ENCODE measurements around the gene MEGF11. TPM values are rescaled to one million over a fixed set of nuclear protein-coding genes. Genes with fewer than 3 reads are reported as not detected.

Gene MEGF11
- polyA plus RNA-seq, 1 donor: 0.66 TPM

DNA sequence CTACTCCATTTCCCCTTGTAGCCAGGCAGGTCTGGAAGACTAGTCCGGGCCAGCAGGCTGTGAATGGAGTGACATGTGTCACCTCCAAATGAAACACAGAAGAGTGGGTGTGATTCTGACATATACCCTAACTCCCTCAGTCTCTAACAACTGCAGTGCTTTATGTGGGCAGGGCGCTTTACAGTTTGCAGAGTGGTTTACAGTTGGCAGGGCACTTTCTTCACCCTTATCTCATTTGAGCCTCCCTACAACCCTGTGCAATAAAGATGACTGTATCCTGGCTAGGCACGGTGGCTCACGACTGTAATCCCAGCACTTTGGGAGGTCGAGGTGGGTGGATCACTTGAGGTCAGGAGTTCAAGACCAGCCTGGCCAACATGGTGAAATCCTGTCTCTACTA, 208.0 kb downstream of the MEGF11 start:
- no peak for DNase-seq
- Histone ChIP-seq H3K27ac (ENCODE audit: low read length) (no peak overlapping the region), H3K9me3 (ENCODE audit: control insufficient read depth, low read depth, low read length) (no peaks in the 10 kb centered on the region), H3K4me3 (ENCODE audit: low read length) (no peak overlapping the region), H3K27me3 (ENCODE audit: control insufficient read depth, insufficient read depth, low read length) (peaks cover 9% of the 10 kb centered on the region), H3K36me3 (ENCODE audit: control insufficient read depth, insufficient read depth, low read length) (no peaks in the 10 kb centered on the region), H3K4me1 (ENCODE audit: control insufficient read depth, insufficient read depth, low read length) (peaks cover 3% of the 10 kb centered on the region)
- WGBS (ENCODE audit: insufficient coverage, low lambda C conversion rate): no CpG with 5 or more reads among the region's 5 CpGs

- no peak overlapping the region for H3K4me3 ChIP-seq (ENCODE audit: low read length)
- peaks cover 16% of the 10 kb centered on the region for H3K27me3 ChIP-seq (ENCODE audit: control insufficient read depth, insufficient read depth, low read length)
- H3K4me1 ChIP-seq (ENCODE audit: control insufficient read depth, insufficient read depth, low read length): peaks cover 3% of the 10 kb centered on the region
- H3K27ac ChIP-seq (ENCODE audit: low read length): no peak overlapping the region
- no peaks in the 10 kb centered on the region for H3K9me3 ChIP-seq (ENCODE audit: control insufficient read depth, low read depth, low read length)
- H3K36me3 ChIP-seq (ENCODE audit: control insufficient read depth, insufficient read depth, low read length): no peaks in the 10 kb centered on the region
- no CpG with 5 or more reads among the region's 3 CpGs for WGBS (ENCODE audit: insufficient coverage, low lambda C conversion rate)
- no peak for DNase-seq
Observed at GRCh38 chr15:66044837-66045236, 208.7 kb downstream of the MEGF11 start.

GRCh38 chr15:66043264-66043663, 210.3 kb downstream of the MEGF11 start:
- peak; percentile 53 to 80 for DNase-seq
- H3K4me3 ChIP-seq (ENCODE audit: low read length): no peak overlapping the region
- no peaks in the 10 kb centered on the region for H3K9me3 ChIP-seq (ENCODE audit: control insufficient read depth, low read depth, low read length)
- H3K4me1 ChIP-seq (ENCODE audit: control insufficient read depth, insufficient read depth, low read length): peaks cover 3% of the 10 kb centered on the region
- H3K27me3 ChIP-seq (ENCODE audit: control insufficient read depth, insufficient read depth, low read length): peaks cover 28% of the 10 kb centered on the region
- no peak overlapping the region for H3K27ac ChIP-seq (ENCODE audit: low read length)
- H3K36me3 ChIP-seq (ENCODE audit: control insufficient read depth, insufficient read depth, low read length): no peaks in the 10 kb centered on the region
- no CpG with 5 or more reads among the region's 8 CpGs for WGBS (ENCODE audit: insufficient coverage, low lambda C conversion rate)

- Histone ChIP-seq H3K27me3 (ENCODE audit: control insufficient read depth, insufficient read depth, low read length) (peaks cover 32% of the 10 kb centered on the region), H3K36me3 (ENCODE audit: control insufficient read depth, insufficient read depth, low read length) (no peaks in the 10 kb centered on the region), H3K9me3 (ENCODE audit: control insufficient read depth, low read depth, low read length) (no peaks in the 10 kb centered on the region), H3K4me3 (ENCODE audit: low read length) (no peak overlapping the region), H3K27ac (ENCODE audit: low read length) (no peak overlapping the region), H3K4me1 (ENCODE audit: control insufficient read depth, insufficient read depth, low read length) (peaks cover 3% of the 10 kb centered on the region)
- no peak for DNase-seq
- no CpG with 5 or more reads among the region's 5 CpGs for WGBS (ENCODE audit: insufficient coverage, low lambda C conversion rate)
Observed at GRCh38 chr15:66042624-66043023, 210.9 kb downstream of the MEGF11 start.

- Histone ChIP-seq H3K36me3 (ENCODE audit: control insufficient read depth, insufficient read depth, low read length) (no peaks in the 10 kb centered on the region), H3K9me3 (ENCODE audit: control insufficient read depth, low read depth, low read length) (no peaks in the 10 kb centered on the region), H3K4me1 (ENCODE audit: control insufficient read depth, insufficient read depth, low read length) (peaks cover 3% of the 10 kb centered on the region), H3K4me3 (ENCODE audit: low read length) (no peak overlapping the region), H3K27me3 (ENCODE audit: control insufficient read depth, insufficient read depth, low read length) (peaks cover 46% of the 10 kb centered on the region), H3K27ac (ENCODE audit: low read length) (no peak overlapping the region)
- 70% methylated on average over 2 of the region's 6 CpGs for WGBS (ENCODE audit: insufficient coverage, low lambda C conversion rate)
- no peak for DNase-seq
Observed at GRCh38 chr15:66041276-66041675, 212.3 kb downstream of the MEGF11 start.

DNA sequence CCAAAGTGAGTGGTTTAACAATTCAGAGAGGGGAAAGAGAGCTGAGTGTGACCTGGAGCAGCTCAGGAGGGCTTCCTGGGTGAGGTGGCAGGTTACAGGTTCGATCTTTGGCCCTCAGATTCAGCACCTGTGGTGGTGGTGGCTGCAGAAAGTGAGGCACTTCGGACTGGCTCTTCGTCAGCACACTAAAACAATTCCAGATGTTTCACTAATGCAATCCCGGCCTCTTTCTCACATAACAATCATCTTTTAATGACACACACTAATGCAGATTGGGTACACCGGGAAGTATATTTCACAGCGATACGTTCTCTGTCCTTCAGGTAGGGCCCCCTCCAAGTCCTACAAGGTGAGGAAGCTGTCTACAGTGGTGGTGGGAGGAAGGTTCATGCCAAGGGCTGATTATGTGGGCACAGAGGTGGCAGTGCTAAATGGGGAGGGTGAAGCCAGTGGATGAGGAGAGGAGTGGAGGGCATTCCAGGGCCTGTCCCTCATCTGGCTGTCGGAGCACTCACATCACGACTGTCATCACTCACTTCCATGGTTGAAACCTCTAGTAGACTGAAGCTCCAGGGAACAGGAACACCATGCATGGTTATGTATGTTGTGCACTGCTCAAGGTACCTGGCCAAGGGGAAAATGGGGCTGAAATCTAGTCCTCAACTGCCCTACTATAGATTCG, 213.2 kb downstream of the MEGF11 start:
- Histone ChIP-seq H3K27ac (ENCODE audit: low read length) (no peak overlapping the region), H3K36me3 (ENCODE audit: control insufficient read depth, insufficient read depth, low read length) (no peaks in the 10 kb centered on the region), H3K9me3 (ENCODE audit: control insufficient read depth, low read depth, low read length) (no peaks in the 10 kb centered on the region), H3K4me1 (ENCODE audit: control insufficient read depth, insufficient read depth, low read length) (peaks cover 3% of the 10 kb centered on the region), H3K27me3 (ENCODE audit: control insufficient read depth, insufficient read depth, low read length) (peaks cover 51% of the 10 kb centered on the region), H3K4me3 (ENCODE audit: low read length) (no peak overlapping the region)
- WGBS (ENCODE audit: insufficient coverage, low lambda C conversion rate): 80% methylated on average over 1 of the region's 10 CpGs
- DNase-seq: no peak

DNA sequence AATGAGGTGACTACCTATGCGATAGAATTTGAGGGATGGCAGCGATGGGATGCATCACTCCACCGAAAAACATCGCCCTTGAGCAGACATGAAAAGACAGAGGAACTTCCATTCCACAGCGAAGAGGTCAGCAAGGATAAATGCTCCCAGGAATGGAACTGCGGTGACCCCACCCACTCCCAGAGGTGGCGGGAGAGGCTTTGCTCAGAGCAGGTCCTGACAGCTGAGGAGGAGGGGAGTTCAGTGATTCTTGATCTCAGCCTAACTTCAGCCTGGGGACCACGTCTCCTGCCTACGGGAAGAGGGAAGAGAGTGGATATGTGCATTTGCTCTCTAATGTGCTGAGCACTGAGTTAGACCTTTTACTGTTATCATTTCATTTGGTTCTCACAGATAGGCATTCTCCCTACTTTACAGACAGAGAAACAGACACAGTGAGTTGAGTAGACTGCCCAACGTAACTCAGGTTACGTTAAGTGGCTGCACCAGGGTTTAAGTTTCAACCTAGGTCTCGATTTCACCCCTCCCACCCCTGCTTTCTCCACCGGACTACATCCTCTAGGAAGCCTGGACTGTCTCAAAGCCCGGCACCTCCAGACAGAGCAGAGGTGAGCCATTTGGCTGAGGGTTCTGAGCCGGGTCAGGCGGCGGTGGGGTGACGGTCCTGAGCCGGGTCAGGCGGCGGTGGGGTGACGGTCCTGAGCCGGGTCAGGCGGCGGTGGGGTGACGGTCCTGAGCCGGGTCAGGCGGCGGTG, 214.3 kb downstream of the MEGF11 start:
- H3K4me3 ChIP-seq (ENCODE audit: low read length): no peak overlapping the region
- H3K27me3 ChIP-seq (ENCODE audit: control insufficient read depth, insufficient read depth, low read length): peaks cover 48% of the 10 kb centered on the region
- DNase-seq: no peak
- peaks cover 3% of the 10 kb centered on the region for H3K4me1 ChIP-seq (ENCODE audit: control insufficient read depth, insufficient read depth, low read length)
- no CpG with 5 or more reads among the region's 29 CpGs for WGBS (ENCODE audit: insufficient coverage, low lambda C conversion rate)
- no peaks in the 10 kb centered on the region for H3K36me3 ChIP-seq (ENCODE audit: control insufficient read depth, insufficient read depth, low read length)
- no peaks in the 10 kb centered on the region for H3K9me3 ChIP-seq (ENCODE audit: control insufficient read depth, low read depth, low read length)
- no peak overlapping the region for H3K27ac ChIP-seq (ENCODE audit: low read length)

- Histone ChIP-seq H3K4me1 (ENCODE audit: control insufficient read depth, insufficient read depth, low read length) (peaks cover 3% of the 10 kb centered on the region), H3K27me3 (ENCODE audit: control insufficient read depth, insufficient read depth, low read length) (peaks cover 48% of the 10 kb centered on the region), H3K9me3 (ENCODE audit: control insufficient read depth, low read depth, low read length) (no peaks in the 10 kb centered on the region), H3K36me3 (ENCODE audit: control insufficient read depth, insufficient read depth, low read length) (no peaks in the 10 kb centered on the region), H3K4me3 (ENCODE audit: low read length) (no peak overlapping the region), H3K27ac (ENCODE audit: low read length) (no peak overlapping the region)
- DNase-seq: no peak
- WGBS (ENCODE audit: insufficient coverage, low lambda C conversion rate): no CpG with 5 or more reads among the region's 8 CpGs
Observed at GRCh38 chr15:66038387-66039116, 215.0 kb downstream of the MEGF11 start.

- Histone ChIP-seq H3K9me3 (ENCODE audit: control insufficient read depth, low read depth, low read length) (no peaks in the 10 kb centered on the region), H3K4me3 (ENCODE audit: low read length) (no peak overlapping the region), H3K36me3 (ENCODE audit: control insufficient read depth, insufficient read depth, low read length) (no peaks in the 10 kb centered on the region), H3K27ac (ENCODE audit: low read length) (no peak overlapping the region), H3K4me1 (ENCODE audit: control insufficient read depth, insufficient read depth, low read length) (no peaks in the 10 kb centered on the region), H3K27me3 (ENCODE audit: control insufficient read depth, insufficient read depth, low read length) (peaks cover 48% of the 10 kb centered on the region)
- DNase-seq: no peak
- whole genome bisulfite sequencing (ENCODE audit: insufficient coverage, low lambda C conversion rate): 80% methylated on average over 1 of the region's 5 CpGs
Observed at GRCh38 chr15:66036859-66037258, 216.7 kb downstream of the MEGF11 start.

GRCh38 chr15:66035901-66036300, 217.6 kb downstream of the MEGF11 start:
- peaks cover 43% of the 10 kb centered on the region for H3K27me3 ChIP-seq (ENCODE audit: control insufficient read depth, insufficient read depth, low read length)
- no peaks in the 10 kb centered on the region for H3K4me1 ChIP-seq (ENCODE audit: control insufficient read depth, insufficient read depth, low read length)
- H3K36me3 ChIP-seq (ENCODE audit: control insufficient read depth, insufficient read depth, low read length): no peaks in the 10 kb centered on the region
- DNase-seq: no peak
- H3K9me3 ChIP-seq (ENCODE audit: control insufficient read depth, low read depth, low read length): peaks cover 5% of the 10 kb centered on the region
- no CpG with 5 or more reads among the region's 5 CpGs for WGBS (ENCODE audit: insufficient coverage, low lambda C conversion rate)
- no peak overlapping the region for H3K4me3 ChIP-seq (ENCODE audit: low read length)
- H3K27ac ChIP-seq (ENCODE audit: low read length): no peak overlapping the region
